ENCODE data around the gene GTPBP3. TPM values are rescaled to one million over a fixed set of nuclear protein-coding genes. Genes with fewer than 3 reads are reported as not detected.

GTPBP3 gene
- total RNA-seq, 1 donor from 2014 or later = 28.9 TPM

GRCh38 chr19:17328517-17329365 lies 8.6 kb upstream of the GTPBP3 start:
- no peaks in the 10 kb centered on the region for H3K9me3 Mint-ChIP-seq (ENCODE audit: unreplicated experiment)
- H3K4me1 Mint-ChIP-seq (ENCODE audit: unreplicated experiment) = peaks cover 3% of the 10 kb centered on the region
- no peaks in the 10 kb centered on the region for H3K36me3 Mint-ChIP-seq (ENCODE audit: unreplicated experiment)
- H3K4me3 Mint-ChIP-seq (ENCODE audit: unreplicated experiment) = no peak overlapping the region
- no peak for DNase-seq (ENCODE audit: extremely low spot score, unreplicated experiment)
- no peak overlapping the region for H3K27ac Mint-ChIP-seq (ENCODE audit: unreplicated experiment)
- TF ChIP-seq CTCF (IDR thresholded peaks at IDR 0.05) = no peak
- no peaks in the 10 kb centered on the region for H3K27me3 Mint-ChIP-seq (ENCODE audit: unreplicated experiment)

- Mint-ChIP-seq H3K27ac (ENCODE audit: unreplicated experiment) (no peak overlapping the region), H3K4me1 (ENCODE audit: unreplicated experiment) (peaks cover 5% of the 10 kb centered on the region), H3K4me3 (ENCODE audit: unreplicated experiment) (no peak overlapping the region), H3K9me3 (ENCODE audit: unreplicated experiment) (no peaks in the 10 kb centered on the region), H3K27me3 (ENCODE audit: unreplicated experiment) (no peaks in the 10 kb centered on the region), H3K36me3 (ENCODE audit: unreplicated experiment) (no peaks in the 10 kb centered on the region)
- no peak for DNase-seq (ENCODE audit: extremely low spot score, unreplicated experiment)
- no peak for TF ChIP-seq CTCF (IDR thresholded peaks at IDR 0.05)
Measured at GRCh38 chr19:17329366-17330261, 7.7 kb upstream of the GTPBP3 start.

GRCh38 chr19:17330262-17331044 lies 6.9 kb upstream of the GTPBP3 start:
- no peak overlapping the region for H3K27ac Mint-ChIP-seq (ENCODE audit: unreplicated experiment)
- H3K27me3 Mint-ChIP-seq (ENCODE audit: unreplicated experiment) = no peaks in the 10 kb centered on the region
- no peak for TF ChIP-seq CTCF (IDR thresholded peaks at IDR 0.05)
- peaks cover 13% of the 10 kb centered on the region for H3K4me1 Mint-ChIP-seq (ENCODE audit: unreplicated experiment)
- DNase-seq (ENCODE audit: extremely low spot score, unreplicated experiment) = no peak
- no peaks in the 10 kb centered on the region for H3K9me3 Mint-ChIP-seq (ENCODE audit: unreplicated experiment)
- no peaks in the 10 kb centered on the region for H3K36me3 Mint-ChIP-seq (ENCODE audit: unreplicated experiment)
- H3K4me3 Mint-ChIP-seq (ENCODE audit: unreplicated experiment) = no peak overlapping the region

- H3K4me1 Mint-ChIP-seq (ENCODE audit: unreplicated experiment) = peaks cover 15% of the 10 kb centered on the region
- no peak for DNase-seq (ENCODE audit: extremely low spot score, unreplicated experiment)
- TF ChIP-seq CTCF (IDR thresholded peaks at IDR 0.05) = no peak
- no peaks in the 10 kb centered on the region for H3K27me3 Mint-ChIP-seq (ENCODE audit: unreplicated experiment)
- no peak overlapping the region for H3K4me3 Mint-ChIP-seq (ENCODE audit: unreplicated experiment)
- no peaks in the 10 kb centered on the region for H3K9me3 Mint-ChIP-seq (ENCODE audit: unreplicated experiment)
- no peak overlapping the region for H3K27ac Mint-ChIP-seq (ENCODE audit: unreplicated experiment)
- no peaks in the 10 kb centered on the region for H3K36me3 Mint-ChIP-seq (ENCODE audit: unreplicated experiment)
Measured at GRCh38 chr19:17331045-17331558, 6.3 kb upstream of the GTPBP3 start.
